Memory B cell (primary cell): Measurements from ENCODE around the gene CACTIN.
"Not testable (repeated sequence)": the region's sequence is repeated elsewhere in the genome, so short reads cannot be mapped to it uniquely, and the experiment has no call there.

Experiments used
- ATAC-seq: fragments of 150-1000 bp; cut with Tn5 transposase; 2 replicates; pipeline ENCODE4 v1.10.0; 2021; ENCODE audit warnings: low read depth, mild to moderate bottlenecking, moderate library complexity
- DNase-seq, 2 donors: peaks; one replicate each; pipeline ENCODE4 v3.0.0; 2022; ENCODE audit warnings: low spot score in 2 of 2
- H3K27ac Mint-ChIP-seq: one replicate; pipeline ENCODE4 v1.8.0; 2022; ENCODE audit warnings: mild to moderate bottlenecking, moderate library complexity, mixed read lengths
- H3K27me3 Mint-ChIP-seq: one replicate; pipeline ENCODE4 v1.8.0; 2022; ENCODE audit warnings: mixed read lengths
- H3K36me3 Mint-ChIP-seq: one replicate; pipeline ENCODE4 v1.8.0; 2022; ENCODE audit warnings: mild to moderate bottlenecking, mixed read lengths
- H3K4me1 Mint-ChIP-seq: one replicate; pipeline ENCODE4 v1.8.0; 2022; ENCODE audit warnings: mixed read lengths
- H3K4me3 Mint-ChIP-seq: one replicate; pipeline ENCODE4 v1.8.0; 2022; ENCODE audit warnings: mild to moderate bottlenecking, moderate library complexity, mixed read lengths
- H3K9me3 Mint-ChIP-seq: one replicate; pipeline ENCODE4 v1.8.0; 2022; ENCODE audit warnings: mixed read lengths

The CACTIN gene

GRCh38 chr19:3656747-3657394, 30.3 kb upstream of the CACTIN start:
- no peak overlapping the region for H3K4me3 Mint-ChIP-seq
- DNase-seq (no peak), ATAC-seq (peak; percentile 42)
- no peaks in the 10 kb centered on the region for H3K27me3 Mint-ChIP-seq
- H3K27ac Mint-ChIP-seq: no peak overlapping the region
- no peaks in the 10 kb centered on the region for H3K4me1 Mint-ChIP-seq
- H3K9me3 Mint-ChIP-seq: no peaks in the 10 kb centered on the region
- H3K36me3 Mint-ChIP-seq: peaks cover 22% of the 10 kb centered on the region

DNA sequence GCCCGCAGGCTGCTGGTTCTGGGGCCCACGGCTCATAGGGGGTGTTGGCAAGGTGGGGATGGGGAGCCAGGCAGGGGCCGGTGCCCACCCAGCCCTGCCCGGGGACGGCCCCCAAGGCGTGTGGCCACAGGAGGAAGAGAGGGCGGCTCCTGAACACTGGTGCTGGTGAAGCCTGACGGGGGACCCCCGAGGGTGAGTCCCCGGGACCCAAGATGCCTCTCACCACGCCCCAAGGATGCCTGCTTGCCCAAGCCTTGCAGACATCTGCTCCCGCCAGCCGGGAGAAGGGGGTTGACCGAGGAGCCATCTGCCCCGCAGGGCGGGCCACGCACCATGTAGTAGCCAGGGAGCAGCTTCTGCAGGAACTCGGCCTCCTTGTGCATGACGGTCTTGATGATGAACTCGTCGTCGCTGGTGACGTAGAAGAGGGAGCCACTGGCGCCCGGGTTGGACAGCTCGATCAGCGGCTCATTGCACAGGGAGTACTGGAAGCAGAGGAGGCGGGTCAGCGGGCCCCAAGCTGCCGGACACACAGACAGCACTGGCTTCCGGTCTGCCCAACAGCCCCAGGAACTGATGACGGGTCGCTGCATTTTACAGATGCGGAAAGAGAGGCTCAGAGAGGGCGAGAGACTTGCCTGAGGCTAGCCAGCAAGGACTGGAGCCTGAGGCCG, 29.6 kb upstream of the CACTIN start:
- ATAC-seq (peak; percentile 53), DNase-seq (no peak)
- no peaks in the 10 kb centered on the region for H3K27me3 Mint-ChIP-seq

DNA sequence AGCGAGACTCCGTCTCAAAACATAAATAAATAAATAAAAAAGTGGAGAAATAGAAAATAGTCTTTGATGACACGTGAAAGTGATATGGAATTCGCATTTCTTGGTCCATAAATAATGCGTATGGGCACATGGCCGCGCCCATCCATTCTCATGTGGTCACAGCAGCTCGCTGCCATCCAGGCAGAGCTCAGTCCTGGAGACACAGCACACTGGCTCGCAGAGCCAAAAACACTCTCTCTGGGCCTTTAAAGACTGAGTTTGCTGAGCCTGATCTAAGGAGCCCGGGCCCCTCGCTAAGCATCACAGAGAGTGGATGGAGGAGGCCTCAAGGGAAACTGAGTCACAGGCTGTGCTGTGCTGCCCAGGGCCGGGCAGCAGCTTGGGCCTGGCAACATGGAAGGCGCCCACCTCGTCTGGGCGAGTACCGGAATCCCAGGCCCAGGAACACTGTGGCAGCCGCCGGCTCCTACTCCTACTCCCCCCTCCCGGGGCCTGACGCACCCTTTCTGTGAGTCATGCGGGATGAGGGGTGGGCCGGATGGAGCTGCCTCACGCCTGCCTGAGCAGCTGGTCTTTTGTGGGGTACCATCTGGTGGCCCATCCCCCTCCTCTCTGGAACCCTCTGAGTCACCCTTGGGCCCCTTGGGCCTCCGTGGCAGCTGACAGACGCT, 28.9 kb upstream of the CACTIN start:
- Mint-ChIP-seq H3K4me3 (no peak overlapping the region), H3K36me3 (peaks cover 15% of the 10 kb centered on the region), H3K27me3 (no peaks in the 10 kb centered on the region), H3K4me1 (no peaks in the 10 kb centered on the region), H3K27ac (no peak overlapping the region), H3K9me3 (no peaks in the 10 kb centered on the region)
- DNase-seq (no peak), ATAC-seq (peak; percentile 77)

More for the DNA sequence above, 29.6 kb upstream of the CACTIN start:
- H3K4me1 Mint-ChIP-seq: no peaks in the 10 kb centered on the region
- no peaks in the 10 kb centered on the region for H3K9me3 Mint-ChIP-seq
- peaks cover 19% of the 10 kb centered on the region for H3K36me3 Mint-ChIP-seq
- H3K4me3 Mint-ChIP-seq: no peak overlapping the region
- H3K27ac Mint-ChIP-seq: no peak overlapping the region

GRCh38 chr19:3653865-3654513, 27.4 kb upstream of the CACTIN start:
- peaks cover 12% of the 10 kb centered on the region for H3K36me3 Mint-ChIP-seq
- no peaks in the 10 kb centered on the region for H3K9me3 Mint-ChIP-seq
- no peak for DNase-seq
- ATAC-seq: no peak
- H3K4me1 Mint-ChIP-seq: no peaks in the 10 kb centered on the region
- H3K4me3 Mint-ChIP-seq: no peak overlapping the region
- H3K27ac Mint-ChIP-seq: no peak overlapping the region
- no peaks in the 10 kb centered on the region for H3K27me3 Mint-ChIP-seq

DNA sequence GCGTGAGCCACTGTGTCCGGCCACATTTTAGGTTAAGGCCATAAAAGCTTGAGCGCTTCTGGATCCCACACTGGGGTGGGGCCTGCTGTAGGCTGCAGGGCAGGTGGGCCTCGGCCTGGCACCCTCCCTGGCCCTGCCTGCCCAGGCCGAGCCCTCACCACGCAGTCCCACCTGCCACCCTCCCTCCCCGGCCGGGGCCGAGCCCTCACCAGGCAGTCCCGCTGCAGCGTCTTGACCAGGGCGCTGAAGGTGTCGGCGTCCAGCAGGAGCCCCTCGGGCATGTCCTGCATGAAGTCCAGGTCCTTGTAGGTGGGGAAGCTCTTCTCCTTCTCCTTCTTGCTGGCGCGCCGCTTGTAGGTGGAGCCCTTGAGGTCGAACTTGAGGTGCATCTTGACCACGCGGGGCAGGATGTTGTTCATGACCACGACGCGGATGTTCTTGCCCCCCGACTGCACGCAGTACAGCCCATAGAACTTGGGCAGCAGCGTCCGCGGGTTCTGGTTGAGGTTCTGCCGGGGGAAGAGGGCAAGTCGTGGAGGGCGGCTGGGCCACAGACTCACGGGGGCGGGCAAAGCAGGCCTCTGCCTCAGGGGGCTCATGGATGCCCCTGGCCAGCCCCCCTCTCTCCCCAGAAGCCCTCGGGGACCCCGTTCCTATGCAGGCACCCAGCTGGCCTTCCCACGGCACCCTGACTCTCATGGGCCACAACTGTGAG, 26.6 kb upstream of the CACTIN start:
- H3K27me3 Mint-ChIP-seq: no peaks in the 10 kb centered on the region
- H3K4me1 Mint-ChIP-seq: no peaks in the 10 kb centered on the region
- peaks cover 12% of the 10 kb centered on the region for H3K36me3 Mint-ChIP-seq
- no peak overlapping the region for H3K4me3 Mint-ChIP-seq
- H3K27ac Mint-ChIP-seq: no peak overlapping the region
- no peaks in the 10 kb centered on the region for H3K9me3 Mint-ChIP-seq
- DNase-seq (no peak), ATAC-seq (no peak)

DNA sequence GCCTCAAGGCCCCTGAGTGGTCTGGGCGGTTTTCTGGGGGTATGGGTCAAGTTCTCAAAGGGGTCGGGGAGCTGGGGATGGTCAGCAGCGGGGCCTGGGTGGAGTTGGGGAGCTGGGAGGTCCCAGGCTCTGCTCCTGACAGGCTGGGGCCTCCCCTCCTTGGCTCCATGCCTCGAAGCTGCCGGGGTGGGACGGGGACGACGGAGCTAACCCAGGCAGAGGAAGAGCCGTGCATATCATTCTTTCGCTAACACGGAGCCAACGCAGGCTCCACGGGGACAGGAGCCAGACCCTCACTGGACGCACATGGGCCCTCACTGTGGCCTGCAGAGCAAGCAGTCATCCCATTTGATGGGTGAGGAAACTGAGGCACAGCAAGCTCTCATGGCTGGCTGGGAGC, 25.8 kb upstream of the CACTIN start:
- Mint-ChIP-seq H3K36me3 (peaks cover 10% of the 10 kb centered on the region), H3K27ac (no peak overlapping the region), H3K4me3 (no peak overlapping the region), H3K4me1 (no peaks in the 10 kb centered on the region), H3K9me3 (no peaks in the 10 kb centered on the region), H3K27me3 (no peaks in the 10 kb centered on the region)
- no peak for ATAC-seq
- no peak for DNase-seq

DNA sequence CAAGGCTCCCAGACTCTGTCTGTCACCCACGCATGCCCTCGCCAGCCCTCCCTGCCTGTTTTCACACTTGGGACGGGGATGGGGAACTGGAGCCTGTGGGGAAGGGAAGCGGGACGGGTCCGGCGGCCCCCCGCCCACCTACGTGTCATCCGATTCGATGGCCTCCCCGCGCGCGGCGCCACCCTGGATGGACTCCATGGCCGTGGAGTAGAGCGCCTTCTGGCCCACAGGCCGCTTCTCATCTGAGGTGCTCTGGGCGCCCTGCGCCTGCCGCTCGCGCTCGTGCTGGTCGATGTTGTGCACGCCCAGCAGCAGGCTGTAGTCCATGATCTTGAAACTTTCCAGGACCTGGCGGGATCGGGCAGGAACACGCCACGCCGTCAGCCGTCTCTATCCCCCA, 25.1 kb upstream of the CACTIN start:
- Mint-ChIP-seq H3K27ac (no peak overlapping the region), H3K9me3 (no peaks in the 10 kb centered on the region), H3K27me3 (no peaks in the 10 kb centered on the region), H3K4me3 (no peak overlapping the region), H3K36me3 (peaks cover 6% of the 10 kb centered on the region), H3K4me1 (no peaks in the 10 kb centered on the region)
- no peak for DNase-seq
- no peak for ATAC-seq

DNA sequence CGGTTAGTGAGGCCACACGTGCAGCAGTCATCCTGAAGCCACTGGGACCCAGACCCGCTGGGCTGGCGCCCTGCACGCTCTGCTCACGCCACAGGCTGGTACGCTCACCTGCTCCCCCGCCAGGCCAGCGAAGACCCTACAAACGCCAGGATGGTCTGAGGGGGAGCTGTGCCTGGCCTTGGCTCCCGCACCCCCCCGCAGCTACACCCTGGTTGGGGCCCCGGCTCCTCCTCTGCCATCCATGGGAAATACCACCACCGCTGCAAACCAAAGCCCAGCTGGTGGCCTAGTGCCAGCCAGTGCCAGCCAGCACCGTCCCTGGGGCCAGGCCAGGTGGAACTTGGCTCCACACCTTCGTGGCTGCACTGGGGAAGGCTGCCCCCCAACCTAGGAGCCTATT, 23.3 kb upstream of the CACTIN start:
- DNase-seq (no peak), ATAC-seq (no peak)
- Mint-ChIP-seq H3K27ac (no peak overlapping the region), H3K27me3 (no peaks in the 10 kb centered on the region), H3K36me3 (peaks cover 7% of the 10 kb centered on the region), H3K9me3 (no peaks in the 10 kb centered on the region), H3K4me1 (no peaks in the 10 kb centered on the region), H3K4me3 (no peak overlapping the region)

- no peak for ATAC-seq
- Mint-ChIP-seq H3K4me1 (no peaks in the 10 kb centered on the region), H3K4me3 (no peak overlapping the region), H3K36me3 (peaks cover 7% of the 10 kb centered on the region), H3K27me3 (no peaks in the 10 kb centered on the region), H3K27ac (no peak overlapping the region), H3K9me3 (no peaks in the 10 kb centered on the region)
- DNase-seq: no peak
Measured at GRCh38 chr19:3648037-3648905, 21.7 kb upstream of the CACTIN start.

- ATAC-seq, H3K27ac Mint-ChIP-seq, H3K4me3 Mint-ChIP-seq, H3K36me3 Mint-ChIP-seq, H3K27me3 Mint-ChIP-seq, H3K9me3 Mint-ChIP-seq, H3K4me1 Mint-ChIP-seq, DNase-seq: not testable (repeated sequence)
Measured at GRCh38 chr19:3647102-3647501, 20.5 kb upstream of the CACTIN start.

DNA sequence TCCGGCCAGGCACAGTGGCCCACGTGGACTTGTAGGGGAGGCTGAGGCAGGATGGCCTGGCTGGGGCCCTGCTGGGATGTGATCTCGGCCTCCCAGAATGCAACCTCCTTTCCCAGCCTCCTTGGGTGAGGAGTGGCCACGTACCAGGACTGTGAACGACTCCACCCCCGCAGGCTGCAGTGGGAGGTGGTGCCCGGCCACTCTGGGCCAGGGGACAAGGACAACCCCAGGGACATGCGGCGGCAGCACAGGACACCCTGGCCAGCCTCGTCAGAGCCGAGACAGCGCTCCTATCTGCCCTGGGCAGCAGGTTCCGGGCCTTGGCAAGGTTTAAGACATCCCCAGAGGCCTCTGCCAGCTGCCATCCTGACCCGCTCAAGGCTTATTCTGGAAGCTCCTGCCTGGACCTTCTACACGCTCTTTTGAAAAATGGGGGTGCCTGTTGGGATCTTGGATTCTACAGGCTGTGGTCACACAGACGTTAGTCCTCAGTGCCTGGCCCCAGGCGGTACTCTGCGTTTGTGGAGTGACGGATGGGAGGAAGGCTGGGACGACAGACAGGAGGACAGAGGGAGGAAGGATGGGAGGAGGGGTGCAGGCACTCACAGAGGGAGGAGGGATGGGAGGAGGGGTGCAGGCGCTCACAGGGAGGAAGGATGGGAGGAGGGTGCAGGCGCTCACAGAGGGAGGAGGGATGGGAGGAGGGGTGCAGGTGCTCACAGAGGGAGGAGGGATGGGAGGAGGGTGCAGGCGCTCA, 19.9 kb upstream of the CACTIN start:
- peaks cover 6% of the 10 kb centered on the region for H3K36me3 Mint-ChIP-seq
- no peaks in the 10 kb centered on the region for H3K9me3 Mint-ChIP-seq
- no peaks in the 10 kb centered on the region for H3K27me3 Mint-ChIP-seq
- no peak overlapping the region for H3K27ac Mint-ChIP-seq
- ATAC-seq (no peak), DNase-seq (no peak)
- H3K4me3 Mint-ChIP-seq: no peak overlapping the region
- H3K4me1 Mint-ChIP-seq: no peaks in the 10 kb centered on the region

DNA sequence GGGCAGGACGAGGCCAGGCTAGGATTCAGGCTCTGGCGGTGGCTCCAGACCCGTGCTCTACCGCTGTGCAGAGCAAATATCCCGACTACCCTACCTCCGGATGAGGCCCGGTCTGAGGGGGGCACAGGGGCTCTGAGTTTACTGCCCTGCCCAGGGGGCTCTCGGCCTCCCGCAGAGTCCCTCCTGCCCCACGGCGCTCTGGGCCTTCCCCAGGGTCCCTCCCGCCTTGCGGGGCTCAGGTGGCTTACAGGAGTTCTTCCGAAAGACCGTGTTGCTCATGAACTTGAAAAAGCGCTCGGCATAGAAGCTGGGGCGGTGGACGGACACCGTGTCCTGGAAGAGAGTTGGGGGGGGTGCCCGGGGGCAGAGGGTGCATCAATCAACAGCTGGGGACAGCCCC, 19.1 kb upstream of the CACTIN start:
- no peak overlapping the region for H3K4me3 Mint-ChIP-seq
- H3K9me3 Mint-ChIP-seq: no peaks in the 10 kb centered on the region
- H3K27me3 Mint-ChIP-seq: no peaks in the 10 kb centered on the region
- DNase-seq (no peak), ATAC-seq (no peak)
- H3K4me1 Mint-ChIP-seq: no peaks in the 10 kb centered on the region
- no peak overlapping the region for H3K27ac Mint-ChIP-seq
- H3K36me3 Mint-ChIP-seq: peaks cover 4% of the 10 kb centered on the region

DNA sequence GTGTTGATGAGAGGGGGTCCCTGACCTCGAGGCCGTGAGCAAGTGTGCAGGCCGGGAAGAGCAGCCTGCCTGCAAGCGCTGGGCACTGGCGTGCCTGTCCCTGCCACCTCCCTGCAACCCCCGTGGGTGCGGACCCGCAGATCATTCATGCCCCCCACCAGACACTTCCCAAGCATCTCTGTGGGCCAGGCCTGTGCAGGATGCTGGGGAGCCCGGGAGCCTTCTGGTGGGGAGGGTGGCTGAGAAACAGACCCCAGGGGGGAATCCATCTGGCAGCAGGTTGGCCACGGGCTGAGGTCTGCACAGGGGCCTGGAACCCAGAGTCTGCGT, 18.4 kb upstream of the CACTIN start:
- peaks cover 4% of the 10 kb centered on the region for H3K36me3 Mint-ChIP-seq
- H3K4me1 Mint-ChIP-seq: no peaks in the 10 kb centered on the region
- no peak overlapping the region for H3K27ac Mint-ChIP-seq
- H3K9me3 Mint-ChIP-seq: no peaks in the 10 kb centered on the region
- ATAC-seq: no peak
- DNase-seq: no peak
- H3K4me3 Mint-ChIP-seq: no peak overlapping the region
- no peaks in the 10 kb centered on the region for H3K27me3 Mint-ChIP-seq
